Caco-2 (cell line): Measurements from ENCODE around the gene ATXN2L. TPM values are rescaled to one million over a fixed set of nuclear protein-coding genes. Genes with fewer than 3 reads are reported as not detected.
"Not testable (repeated sequence)": the region's sequence is repeated elsewhere in the genome, so short reads cannot be mapped to it uniquely, and the experiment has no call there.

Source experiments
- BruUV-seq: library from RNA; stranded (reverse); fragments of 400-500 nt; replicated peaks from 2 replicates; lab custom pipeline; 2021; lab: Mats Ljungman, UMichigan
- CTCF ChIA-PET: fragments of 300-600 bp; sonication (Branson Sonifier 250); formaldehyde crosslinking; loops from one replicate; lab custom pipeline; 2022; ENCODE audit warnings: antibody characterized with exemption; lab: Charles Lee
- POLR2A ChIA-PET: fragments of 300-600 bp; sonication (Branson Sonifier 250); formaldehyde crosslinking; loops from one replicate; lab custom pipeline; 2022; ENCODE audit warnings: antibody characterized with exemption; lab: Charles Lee
- DNase-seq, 2 experiments: peaks; one replicate each; pipeline versions ENCODE4 v3.0.0 to v3.0.0-alpha.2; 2020 to 2022
- H3K27me3 ChIP-seq: replicated peaks from 2 replicates; pipeline ENCODE4 v1.6.0; 2011; ENCODE audit warnings: low read length; ENCODE audit not compliant: control insufficient read depth, insufficient read depth
- H3K36me3 ChIP-seq: 2 replicates; pipeline ENCODE4 v1.5.1; 2011; ENCODE audit warnings: low read length; ENCODE audit not compliant: control insufficient read depth, insufficient read depth
- H3K4me1 ChIP-seq: fragments of 250-450 bp; sonication (Bioruptor Pico); 2 replicates; pipeline ENCODE4 v1.5.1; 2020; ENCODE audit warnings: mild to moderate bottlenecking
- H3K4me3 ChIP-seq: 2 replicates; pipeline ENCODE4 v1.5.1; 2011; ENCODE audit warnings: low read depth, mild to moderate bottlenecking, control low read depth, low read length
- H3K9me3 ChIP-seq: fragments of 250-450 bp; sonication (Bioruptor Pico); 2 replicates; pipeline ENCODE4 v1.5.1; 2020; ENCODE audit warnings: mild to moderate bottlenecking, moderate library complexity
- H3K27ac Mint-ChIP-seq: one replicate; pipeline ENCODE4 v1.8.0; 2022; ENCODE audit warnings: mixed read lengths; ENCODE audit not compliant: unreplicated experiment
- H3K27me3 Mint-ChIP-seq: one replicate; pipeline ENCODE4 v1.8.0; 2022; ENCODE audit warnings: mixed read lengths; ENCODE audit not compliant: insufficient read depth, unreplicated experiment
- H3K36me3 Mint-ChIP-seq: one replicate; pipeline ENCODE4 v1.8.0; 2022; ENCODE audit warnings: mild to moderate bottlenecking, mixed read lengths; ENCODE audit not compliant: insufficient read depth, unreplicated experiment
- H3K4me1 Mint-ChIP-seq: one replicate; pipeline ENCODE4 v1.8.0; 2022; ENCODE audit warnings: low read depth, mixed read lengths; ENCODE audit not compliant: unreplicated experiment
- H3K4me3 Mint-ChIP-seq: one replicate; pipeline ENCODE4 v1.8.0; 2022; ENCODE audit warnings: mild to moderate bottlenecking, moderate library complexity, mixed read lengths; ENCODE audit not compliant: unreplicated experiment
- H3K9me3 Mint-ChIP-seq: one replicate; pipeline ENCODE4 v1.8.0; 2022; ENCODE audit warnings: mixed read lengths; ENCODE audit not compliant: unreplicated experiment
- CTCF ChIP-seq, 2 experiments: fragments of 200-600 bp in 1 of 2; IDR thresholded peaks; 1 replicate in 1 of 2; 2 replicates in 1 of 2; pipeline versions ENCODE4 v1.5.1 to v1.8.0; 2011 to 2022; ENCODE audit warnings: antibody characterized with exemption in 1 of 2, control low read depth in 1 of 2, inconsistent platforms in 1 of 2, low read depth in 1 of 2, low read length in 1 of 2, mild to moderate bottlenecking in 1 of 2, moderate library complexity in 1 of 2; ENCODE audit not compliant: insufficient read depth in 1 of 2, severe bottlenecking in 1 of 2, unreplicated experiment in 1 of 2
- intact Hi-C: fragments of 100-400 bp; cut with micrococcal nuclease; formaldehyde crosslinking; loops from one replicate; pipeline ENCODE4 v1.10.0; 2022; ENCODE audit not compliant: unreplicated experiment
- total RNA-seq: library from RNA; stranded (reverse); gene quantifications from 2 replicates; pipeline ENCODE4 v1.2.3, GENCODE V29; 2022

ATXN2L gene
- total RNA-seq, 1 experiment from 2014 or later, result 352 TPM

- H3K4me1 ChIP-seq, intact Hi-C loops, H3K36me3 Mint-ChIP-seq, H3K27me3 Mint-ChIP-seq, H3K4me1 Mint-ChIP-seq, CTCF ChIA-PET, BruUV-seq, POLR2A ChIA-PET, H3K9me3 Mint-ChIP-seq, H3K27me3 ChIP-seq, H3K4me3 ChIP-seq, H3K36me3 ChIP-seq, H3K9me3 ChIP-seq, H3K27ac Mint-ChIP-seq: not testable (repeated sequence)
- H3K4me3 Mint-ChIP-seq, result peak overlapping the region; percentile 56
- TF ChIP-seq CTCF (IDR thresholded peaks at IDR 0.05; ENCODE audit: insufficient read depth in 1 of 2, low read depth in 1 of 2, low read length in 1 of 2, severe bottlenecking in 1 of 2, unreplicated experiment in 1 of 2), result peak; percentile 13 to 29
- DNase-seq, result peak; percentile 65 to 70
These were observed 20.4 kb upstream of the ATXN2L start for GRCh38 chr16:28802235-28803019.

GRCh38 chr16:28807445-28808120 lies 15.2 kb upstream of the ATXN2L start:
- H3K36me3 Mint-ChIP-seq, POLR2A ChIA-PET, H3K4me3 ChIP-seq, BruUV-seq, CTCF ChIA-PET, H3K4me1 ChIP-seq, H3K9me3 Mint-ChIP-seq, H3K27me3 ChIP-seq, H3K4me3 Mint-ChIP-seq, H3K9me3 ChIP-seq, intact Hi-C loops, H3K27ac Mint-ChIP-seq, H3K27me3 Mint-ChIP-seq, DNase-seq, H3K4me1 Mint-ChIP-seq, H3K36me3 ChIP-seq: not testable (repeated sequence)

GRCh38 chr16:28820016-28820415 lies 2.8 kb upstream of the ATXN2L start:
- Mint-ChIP-seq H3K27me3 (no peaks in the 10 kb centered on the region), H3K36me3 (peaks cover 68% of the 10 kb centered on the region), H3K9me3 (no peaks in the 10 kb centered on the region), H3K27ac (peak overlapping the region; percentile 23), H3K4me1 (peaks cover 14% of the 10 kb centered on the region), H3K4me3 (no peak overlapping the region)
- Histone ChIP-seq H3K9me3 (no peaks in the 10 kb centered on the region), H3K4me1 (no peaks in the 10 kb centered on the region), H3K36me3 (no peaks in the 10 kb centered on the region), H3K4me3 (no peak overlapping the region), H3K27me3 (no peaks in the 10 kb centered on the region)
- no peak for TF ChIP-seq CTCF (IDR thresholded peaks at IDR 0.05; ENCODE audit: insufficient read depth in 1 of 2, low read depth in 1 of 2, low read length in 1 of 2, severe bottlenecking in 1 of 2, unreplicated experiment in 1 of 2)
- ChIA-PET POLR2A (no interaction called here), CTCF (no interaction called here)
- intact Hi-C loops, result no loop called here
- DNase-seq, result no peak
- BruUV-seq, result no TSS peak

GRCh38 chr16:28820546-28820945 lies 2.3 kb upstream of the ATXN2L start:
- H3K4me3 ChIP-seq, H3K27me3 ChIP-seq, POLR2A ChIA-PET, H3K4me1 ChIP-seq, H3K9me3 ChIP-seq, H3K27me3 Mint-ChIP-seq, H3K36me3 ChIP-seq, BruUV-seq, CTCF ChIA-PET, H3K9me3 Mint-ChIP-seq, intact Hi-C loops, DNase-seq: not testable (repeated sequence)
- peaks cover 73% of the 10 kb centered on the region for H3K36me3 Mint-ChIP-seq
- peak overlapping the region; percentile 23 for H3K27ac Mint-ChIP-seq
- H3K4me1 Mint-ChIP-seq, result peaks cover 14% of the 10 kb centered on the region
- H3K4me3 Mint-ChIP-seq, result peak overlapping the region; percentile 100
